HG03066 (cell line): ENCODE results near the gene CHST9.
"Not testable (repeated sequence)": the region's sequence is repeated elsewhere in the genome, so short reads cannot be mapped to it uniquely, and the experiment has no call there.

Experiments used
- ATAC-seq: cut with Tn5 transposase; IDR thresholded peaks from one replicate; pipeline ENCODE4 v1.9.1; 2021; ENCODE audit warnings: low read depth; ENCODE audit not compliant: unreplicated experiment

The CHST9 gene

GRCh38 chr18:27175914-27176313 is 9.2 kb downstream of the CHST9 start:
- no peak for ATAC-seq

DNA sequence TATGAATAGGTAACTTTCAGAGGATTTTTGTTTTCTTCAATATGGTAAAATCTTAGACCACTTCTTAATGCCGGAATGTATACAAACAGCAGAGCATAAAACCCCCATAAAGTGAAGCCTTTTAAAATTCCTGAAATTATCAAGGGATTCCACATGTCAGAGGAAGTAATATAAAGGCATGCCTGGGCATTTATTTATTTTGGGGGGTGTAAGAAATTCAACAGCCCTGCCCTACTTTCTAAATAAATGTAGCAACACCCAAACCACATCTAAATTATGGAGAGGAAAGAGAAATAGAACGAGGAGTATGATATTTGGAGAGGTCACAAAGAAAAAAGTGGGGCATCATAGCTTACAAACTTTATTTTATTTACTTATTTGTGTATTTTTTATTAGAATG is 9.9 kb downstream of the CHST9 start:
- ATAC-seq, result no peak

GRCh38 chr18:27171993-27172392 is 13.1 kb downstream of the CHST9 start:
- ATAC-seq, result no peak

DNA sequence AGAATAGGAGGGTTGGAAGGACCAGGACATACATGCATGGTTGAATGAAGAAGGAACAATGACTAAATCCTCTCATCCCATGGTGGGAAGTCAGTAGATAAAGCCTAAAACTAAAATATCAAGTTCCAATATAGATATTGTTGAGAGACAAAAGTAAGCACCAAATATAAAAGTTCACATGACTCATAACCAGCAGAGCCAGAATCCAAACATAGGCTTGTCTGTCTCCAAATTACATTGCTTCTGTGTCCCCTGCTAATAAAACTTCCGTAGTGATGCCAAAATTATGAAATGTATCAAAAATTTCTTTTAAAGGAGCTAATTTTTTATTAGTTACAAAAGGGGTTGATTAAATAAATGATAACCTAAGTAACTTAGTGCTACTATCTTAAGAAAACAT is 19.7 kb downstream of the CHST9 start:
- no peak for ATAC-seq

GRCh38 chr18:27164905-27165304 is 20.2 kb downstream of the CHST9 start:
- no peak for ATAC-seq

- not testable (repeated sequence) for ATAC-seq
Measured at GRCh38 chr18:27163197-27163716, 21.9 kb downstream of the CHST9 start.

GRCh38 chr18:27149240-27149639 is 35.9 kb downstream of the CHST9 start:
- not testable (repeated sequence) for ATAC-seq

GRCh38 chr18:27144672-27145071 is 40.4 kb downstream of the CHST9 start:
- no peak for ATAC-seq

DNA sequence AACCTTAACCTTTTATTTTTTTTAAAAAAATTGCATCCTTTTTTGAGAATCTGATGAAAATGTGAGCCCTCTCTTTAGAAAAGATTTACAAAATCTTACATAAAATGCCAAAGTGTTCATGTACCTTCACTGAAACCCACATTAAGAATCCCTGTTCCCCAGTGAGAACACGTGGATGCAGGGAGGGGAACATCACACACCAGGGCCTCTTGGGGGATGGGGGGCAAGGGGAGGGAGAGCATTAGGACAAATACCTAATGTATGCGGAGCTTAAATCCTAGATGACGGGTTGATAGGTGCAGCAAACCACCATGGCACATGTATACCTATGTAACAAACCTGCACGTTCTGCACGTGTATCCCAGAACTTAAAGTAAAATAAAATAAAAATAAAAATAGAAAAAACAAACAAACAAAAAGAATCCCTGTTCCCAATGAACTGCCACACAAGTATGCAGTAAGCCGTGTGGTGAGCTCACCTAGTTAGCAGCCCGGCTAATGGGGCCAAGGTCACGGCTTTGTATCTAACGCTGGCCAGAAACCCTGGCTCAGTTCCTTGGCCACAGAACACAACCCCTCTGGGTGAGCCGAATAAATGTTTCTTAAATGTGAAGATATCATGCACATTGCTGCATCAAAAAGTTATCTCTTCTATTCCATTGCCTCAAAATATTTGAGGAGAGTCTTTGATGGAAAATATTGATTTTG is 41.4 kb downstream of the CHST9 start:
- ATAC-seq, result no peak

DNA sequence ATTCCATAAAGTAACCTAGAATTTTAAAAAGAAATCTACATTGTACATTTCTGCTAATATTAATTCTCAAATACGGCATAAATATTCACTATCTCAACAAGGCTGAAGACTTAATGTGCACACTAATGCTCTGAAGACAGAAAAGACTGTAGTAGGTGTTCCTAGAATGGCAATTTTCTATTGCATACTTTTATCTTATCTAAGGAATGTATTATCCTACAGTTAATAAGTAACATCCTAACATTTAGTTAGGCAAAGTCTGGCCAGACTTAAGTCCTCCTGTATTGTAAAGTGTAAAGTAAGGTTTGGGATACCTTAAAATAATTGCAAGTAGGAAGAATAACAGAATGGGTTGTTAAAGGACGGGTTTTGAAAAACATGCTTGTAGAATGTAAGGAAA is 42.2 kb downstream of the CHST9 start:
- ATAC-seq, result no peak

DNA sequence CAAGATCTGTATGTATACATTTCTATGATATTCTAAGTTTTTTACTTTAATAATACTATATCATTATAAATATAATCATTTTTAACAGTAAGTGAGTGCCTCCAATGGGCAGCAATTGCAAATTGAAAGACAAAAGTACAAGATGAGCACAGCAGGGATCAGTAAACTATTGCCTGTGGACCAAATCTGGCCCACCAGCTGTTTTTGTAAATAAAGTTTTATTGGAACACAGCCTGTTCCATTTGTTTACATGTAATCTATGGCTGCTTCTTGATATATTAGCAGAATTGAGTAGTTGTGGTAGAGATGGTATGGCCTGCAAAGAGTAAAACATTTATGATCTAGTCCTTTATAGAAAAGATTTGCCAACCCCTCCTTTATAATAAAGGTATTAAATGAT is 43.2 kb downstream of the CHST9 start:
- no peak for ATAC-seq

GRCh38 chr18:27138079-27138478 is 47.0 kb downstream of the CHST9 start:
- ATAC-seq, result no peak

GRCh38 chr18:27136208-27136535 is 48.9 kb downstream of the CHST9 start:
- no peak for ATAC-seq

DNA sequence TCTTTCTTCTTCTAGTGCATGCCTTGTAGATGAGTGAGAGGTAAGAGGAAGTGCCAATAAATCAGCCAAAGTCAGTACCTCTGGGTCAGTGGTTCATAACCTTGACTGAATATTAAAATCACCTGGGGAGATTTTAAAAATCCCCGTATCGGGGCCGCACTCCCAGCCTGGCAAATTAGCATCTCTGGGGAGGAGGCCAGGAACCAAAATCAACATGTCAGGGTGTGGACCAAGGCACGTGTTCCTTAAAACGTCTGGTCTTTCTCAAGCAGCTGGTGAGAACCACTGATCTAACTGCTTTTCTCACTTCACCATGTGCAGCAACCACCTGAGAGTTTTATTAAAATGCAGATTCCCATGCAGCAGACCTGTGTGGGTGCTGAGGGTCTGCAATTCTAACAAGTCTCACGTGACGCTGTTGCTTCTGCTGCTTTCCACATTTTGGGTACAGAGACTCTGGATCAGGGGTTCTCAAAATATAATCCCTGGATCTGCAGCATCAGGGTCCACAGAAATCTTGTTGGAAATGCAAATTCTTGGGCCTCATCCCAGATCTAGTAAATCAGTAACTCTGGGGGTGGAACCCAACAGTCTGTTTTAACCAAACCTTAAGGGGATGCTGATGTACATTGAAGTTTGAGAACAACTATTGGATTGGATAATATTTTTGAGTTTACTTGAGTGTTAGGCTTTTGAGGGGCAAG is 49.5 kb downstream of the CHST9 start:
- ATAC-seq, result no peak

DNA sequence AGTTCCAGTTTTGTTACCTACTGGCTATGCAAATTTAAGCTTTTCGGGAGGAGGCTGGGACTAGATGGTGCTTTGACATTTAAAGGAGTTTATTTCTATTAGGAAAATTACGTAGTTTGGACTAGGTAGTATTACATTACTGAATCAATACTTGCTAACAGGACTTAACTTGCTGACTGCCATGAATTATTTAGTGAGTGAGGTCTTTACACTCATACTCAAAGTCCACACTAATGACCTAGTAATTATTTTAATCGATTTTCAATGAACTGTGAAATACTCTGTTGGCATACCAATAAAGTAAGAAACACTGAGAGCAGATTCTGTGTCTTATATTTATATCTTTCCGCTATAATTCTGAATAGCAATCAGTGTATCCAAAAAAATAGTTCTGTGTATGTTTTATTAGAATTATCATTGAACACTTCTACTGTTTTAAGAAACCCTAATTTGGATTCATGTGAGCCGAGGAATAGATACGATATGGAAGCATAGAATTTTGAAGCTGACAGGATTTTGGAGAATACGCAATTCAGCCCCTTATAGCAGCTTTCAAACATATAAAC is 55.0 kb downstream of the CHST9 start:
- ATAC-seq, result no peak

DNA sequence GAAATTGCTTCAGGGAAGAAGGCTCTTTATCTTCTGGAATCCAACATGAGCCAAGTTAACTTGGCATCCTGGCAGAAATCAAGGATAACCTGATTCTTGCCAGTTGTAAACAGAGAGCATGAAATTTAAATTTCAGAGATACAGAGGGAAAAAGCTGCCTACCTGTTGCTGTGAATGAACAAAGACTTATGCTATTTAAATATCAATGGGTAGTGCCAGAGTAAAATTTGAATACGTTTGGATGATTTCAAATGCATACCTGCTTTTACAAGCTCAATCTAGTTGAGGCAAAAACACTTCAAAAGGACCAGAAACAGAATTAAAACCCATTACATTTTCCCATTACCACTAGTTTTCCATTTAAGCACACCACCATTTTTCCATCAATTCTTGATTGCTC is 60.9 kb downstream of the CHST9 start:
- no peak for ATAC-seq

- ATAC-seq, result no peak
Measured at GRCh38 chr18:27121108-27121507, 64.0 kb downstream of the CHST9 start.

- no peak for ATAC-seq
Measured at GRCh38 chr18:27120246-27120645, 64.9 kb downstream of the CHST9 start.

- ATAC-seq, result no peak
Measured at GRCh38 chr18:27118973-27119372, 66.1 kb downstream of the CHST9 start.

DNA sequence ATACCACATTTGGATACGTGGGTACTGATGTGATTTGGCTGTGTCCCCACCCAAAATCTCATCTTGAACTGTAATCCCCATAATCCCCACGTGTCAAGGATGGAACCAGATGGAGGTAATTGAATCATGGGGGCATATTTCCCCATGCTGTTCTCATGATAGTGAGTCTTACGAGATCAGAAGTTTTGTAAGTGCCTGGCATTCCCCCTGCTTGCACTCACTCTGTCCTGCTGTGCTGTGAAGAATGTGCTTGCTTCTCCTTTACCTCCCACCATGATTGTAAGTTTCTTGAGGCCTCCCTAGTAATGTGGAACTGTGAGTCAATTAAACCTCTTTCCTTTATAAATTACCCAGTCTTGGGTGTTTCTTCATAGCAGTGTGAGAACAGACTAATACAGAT is 70.3 kb downstream of the CHST9 start:
- ATAC-seq, result no peak

GRCh38 chr18:27113358-27113757 is 71.8 kb downstream of the CHST9 start:
- no peak for ATAC-seq

- ATAC-seq, result no peak
Measured at GRCh38 chr18:27110319-27110718, 74.8 kb downstream of the CHST9 start.
